ENCODE measurements around the gene NEMF. TPM values are rescaled to one million over a fixed set of nuclear protein-coding genes. Genes with fewer than 3 reads are reported as not detected.

The NEMF gene
- total RNA-seq, 4 donors from 2014 or later: 43.6 to 91.3 (median 68.6) TPM

- H3K4me3 ChIP-seq: peak overlapping the region; percentile 87 to 98
- no peaks in the 10 kb centered on the region for H3K9me3 ChIP-seq
- 0% methylated on average over 10 to 22 of the region's 67 CpGs for WGBS, 2 donors (ENCODE audit: low coverage in 1 of 2)
- peak overlapping the region; percentile 90 to 98 (median 96) for H3K27ac ChIP-seq
- H3K4me1 ChIP-seq: peaks cover 0 to 42% (median 23%) of the 10 kb centered on the region in 3 donors
- ATAC-seq: peak; percentile 25
- peaks cover 0 to 22% of the 10 kb centered on the region in 2 donors for H3K36me3 ChIP-seq
- no peaks in the 10 kb centered on the region for H3K27me3 ChIP-seq
- TF ChIP-seq EP300 (IDR thresholded peaks at IDR 0.05): no peak
- TF ChIP-seq POLR2A (IDR thresholded peaks at IDR 0.05): no peak
- TF ChIP-seq POLR2AphosphoS5 (IDR thresholded peaks at IDR 0.05): no peak
- TF ChIP-seq CTCF (IDR thresholded peaks at IDR 0.05): no peak
Measured at GRCh38 chr14:49768301-49769121, 84.1 kb downstream of the NEMF start.

GRCh38 chr14:49767571-49768300, 84.9 kb downstream of the NEMF start, which contains the start of gene KLHDC2:
TSS of gene KLHDC2 (plus strand) at chr14:49768153. CDS start at chr14:49768469, 316 bp downstream.
- Histone ChIP-seq H3K27ac (peak within 1 kb of the TSS; percentile 90 to 98 (median 96)), H3K4me3 (peak within 1 kb of the TSS; percentile 87 to 98), H3K36me3 (peaks cover 0 to 18% of the 10 kb centered on the region in 2 donors), H3K4me1 (peaks cover 0 to 42% (median 23%) of the 10 kb centered on the region in 3 donors), H3K9me3 (no peaks in the 10 kb centered on the region), H3K27me3 (no peaks in the 10 kb centered on the region)
- ATAC-seq: peak; percentile 97
- WGBS, 2 donors (ENCODE audit: low coverage in 1 of 2): 0% methylated on average over 9 of the region's 86 CpGs; no CpG with 5 or more reads in 1 of the 2 donors
- TF ChIP-seq EP300 (IDR thresholded peaks at IDR 0.05) (no peak), POLR2A (IDR thresholded peaks at IDR 0.05) (peak; percentile 94 to 95), POLR2AphosphoS5 (IDR thresholded peaks at IDR 0.05) (peak; percentile 78), CTCF (IDR thresholded peaks at IDR 0.05) (peak in 3 of 4 experiments; percentile 24 to 54 (median 31))

- H3K27ac ChIP-seq: peak overlapping the region; percentile 90 to 98 (median 96)
- H3K4me3 ChIP-seq: peak overlapping the region; percentile 87 to 98
- no peak for ATAC-seq
- 0% methylated on average over 3 to 4 of the region's 9 CpGs for WGBS, 2 donors (ENCODE audit: low coverage in 1 of 2)
- peaks cover 0 to 42% (median 23%) of the 10 kb centered on the region in 3 donors for H3K4me1 ChIP-seq
- H3K9me3 ChIP-seq: no peaks in the 10 kb centered on the region
- no peak for TF ChIP-seq CTCF (IDR thresholded peaks at IDR 0.05)
- no peak for TF ChIP-seq EP300 (IDR thresholded peaks at IDR 0.05)
- peaks cover 0 to 13% of the 10 kb centered on the region in 2 donors for H3K36me3 ChIP-seq
- H3K27me3 ChIP-seq: no peaks in the 10 kb centered on the region
Measured at GRCh38 chr14:49767270-49767570, 85.4 kb downstream of the NEMF start.

- no peaks in the 10 kb centered on the region for H3K9me3 ChIP-seq
- peaks cover 0 to 38% (median 23%) of the 10 kb centered on the region in 3 donors for H3K4me1 ChIP-seq
- TF ChIP-seq CTCF (IDR thresholded peaks at IDR 0.05): no peak
- TF ChIP-seq EP300 (IDR thresholded peaks at IDR 0.05): no peak
- TF ChIP-seq POLR2A (IDR thresholded peaks at IDR 0.05): no peak
- TF ChIP-seq POLR2AphosphoS5 (IDR thresholded peaks at IDR 0.05): no peak
- 71 to 76% methylated on average over 6 of the region's 10 CpGs for WGBS, 2 donors (ENCODE audit: low coverage in 1 of 2)
- H3K27ac ChIP-seq: peak overlapping the region; percentile 90 to 98 (median 96)
- H3K27me3 ChIP-seq: no peaks in the 10 kb centered on the region
- ATAC-seq: no peak
- peak overlapping the region; percentile 87 to 98 for H3K4me3 ChIP-seq
- H3K36me3 ChIP-seq: peaks cover 0 to 9% of the 10 kb centered on the region in 2 donors
Measured at GRCh38 chr14:49766839-49767238, 85.7 kb downstream of the NEMF start.

Measured in gastroesophageal sphincter (tissue), 4 donors.